Loucy (cell line): ENCODE measurements around the gene RPS16.

ENCODE experiments used
- H2AFZ ChIP-seq: fragments of 200-600 bp; sonication (generic); 2 replicates; pipeline ENCODE4 v1.6.0; 2016; ENCODE audit warnings: antibody characterized with exemption, mild to moderate bottlenecking, low read length, moderate library complexity
- H3F3A ChIP-seq: fragments of 200-600 bp; 2 replicates; pipeline ENCODE4 v1.6.0; 2016; ENCODE audit warnings: antibody characterized with exemption, low read depth, mild to moderate bottlenecking
- H3K27me3 ChIP-seq: fragments of 200-600 bp; sonication (generic); 2 replicates; pipeline ENCODE4 v1.6.1; 2014; ENCODE audit warnings: low read length, mild to moderate bottlenecking; ENCODE audit not compliant: insufficient read depth, poor library complexity, severe bottlenecking
- H3K36me3 ChIP-seq: fragments of 200-600 bp; sonication (generic); 2 replicates; pipeline ENCODE4 v1.6.1; 2016; ENCODE audit warnings: low read length; ENCODE audit not compliant: insufficient read depth
- H3K4me1 ChIP-seq: fragments of 200-600 bp; sonication (generic); 2 replicates; pipeline ENCODE4 v1.5.1; 2014; ENCODE audit warnings: low read length, mild to moderate bottlenecking; ENCODE audit not compliant: insufficient read depth, poor library complexity, severe bottlenecking
- H3K4me2 ChIP-seq: fragments of 200-600 bp; sonication (generic); 2 replicates; pipeline ENCODE4 v1.6.0; 2014; ENCODE audit warnings: antibody characterized with exemption, low read length, low read depth, mild to moderate bottlenecking; ENCODE audit not compliant: poor library complexity, severe bottlenecking
- H3K4me3 ChIP-seq: fragments of 200-600 bp; sonication (generic); 2 replicates; pipeline ENCODE4 v1.5.1; 2014; ENCODE audit warnings: low read length, mild to moderate bottlenecking, mixed read lengths; ENCODE audit not compliant: poor library complexity, severe bottlenecking
- H3K79me2 ChIP-seq: fragments of 200-600 bp; sonication (generic); 2 replicates; pipeline ENCODE4 v1.6.1; 2014; ENCODE audit warnings: low read length; ENCODE audit not compliant: insufficient read depth
- H3K9ac ChIP-seq: fragments of 200-600 bp; sonication (generic); 2 replicates; pipeline ENCODE4 v1.6.0; 2014; ENCODE audit warnings: mild to moderate bottlenecking, low read depth, low read length, moderate library complexity; ENCODE audit not compliant: poor library complexity, severe bottlenecking
- H3K9me2 ChIP-seq: fragments of 200-600 bp; sonication (generic); replicated peaks from 2 replicates; pipeline ENCODE4 v1.6.1; 2016; ENCODE audit warnings: low read depth, low read length, mixed read lengths
- H3K9me3 ChIP-seq: fragments of 200-600 bp; sonication (generic); 2 replicates; pipeline ENCODE4 v1.6.1; 2014; ENCODE audit warnings: mild to moderate bottlenecking, antibody characterized with exemption, low read length, low read depth; ENCODE audit not compliant: insufficient read depth
- H4K20me1 ChIP-seq: fragments of 200-600 bp; sonication (generic); 2 replicates; pipeline ENCODE4 v1.6.0; 2014; ENCODE audit warnings: antibody characterized with exemption, low read length, mild to moderate bottlenecking; ENCODE audit not compliant: insufficient read depth, poor library complexity, severe bottlenecking
- CTCF ChIP-seq: fragments of 200-600 bp; sonication (generic); conservative IDR thresholded peaks from 2 replicates; pipeline ENCODE4 v1.5.1; 2014; ENCODE audit warnings: mild to moderate bottlenecking, antibody characterized with exemption, low read length
- EZH2phosphoT487 ChIP-seq: fragments of 200-600 bp; IDR thresholded peaks from 2 replicates; pipeline ENCODE4 v1.6.1; 2018; ENCODE audit warnings: antibody characterized with exemption, mild to moderate bottlenecking, moderate library complexity, borderline replicate concordance

RPS16 gene

GRCh38 chr19:39424934-39425333, 10.8 kb downstream of the RPS16 start:
- Histone ChIP-seq H3K36me3 (peaks cover 10% of the 10 kb centered on the region; the same call in 1 of the 2 replicates), H3K9ac (no peak overlapping the region), H3K4me3 (no peak overlapping the region), H3K4me2 (no peak overlapping the region), H3K4me1 (no peaks in the 10 kb centered on the region), H3K9me3 (no peaks in the 10 kb centered on the region), H3K9me2 (no peaks in the 10 kb centered on the region), H4K20me1 (no peaks in the 10 kb centered on the region), H3K27me3 (no peaks in the 10 kb centered on the region), H3F3A (no peaks in the 10 kb centered on the region), H3K79me2 (no peaks in the 10 kb centered on the region), H2AFZ (no peak overlapping the region)
- TF ChIP-seq EZH2phosphoT487 (no peak), CTCF (no peak)

GRCh38 chr19:39423258-39424086, 12.3 kb downstream of the RPS16 start:
- no peak overlapping the region for H3K9ac ChIP-seq
- H3K9me2 ChIP-seq: no peaks in the 10 kb centered on the region
- no peaks in the 10 kb centered on the region for H3K27me3 ChIP-seq
- H3K36me3 ChIP-seq: peaks cover 18% of the 10 kb centered on the region; the same call in 1 of the 2 replicates
- no peak overlapping the region for H3K4me2 ChIP-seq
- no peaks in the 10 kb centered on the region for H3K79me2 ChIP-seq
- H3K9me3 ChIP-seq: no peaks in the 10 kb centered on the region
- H3K4me1 ChIP-seq: no peaks in the 10 kb centered on the region
- no peak overlapping the region for H2AFZ ChIP-seq
- H3F3A ChIP-seq: no peaks in the 10 kb centered on the region
- no peak for TF ChIP-seq CTCF
- no peak for TF ChIP-seq EZH2phosphoT487
- H3K4me3 ChIP-seq: no peak overlapping the region
- no peaks in the 10 kb centered on the region for H4K20me1 ChIP-seq

GRCh38 chr19:39422020-39422419, 13.7 kb downstream of the RPS16 start:
- no peaks in the 10 kb centered on the region for H3K9me2 ChIP-seq
- TF ChIP-seq EZH2phosphoT487: no peak
- peaks cover 19% of the 10 kb centered on the region; the same call in 1 of the 2 replicates for H3K36me3 ChIP-seq
- H3K27me3 ChIP-seq: no peaks in the 10 kb centered on the region
- peaks cover 1% of the 10 kb centered on the region for H4K20me1 ChIP-seq
- H3K4me1 ChIP-seq: no peaks in the 10 kb centered on the region
- H3F3A ChIP-seq: no peaks in the 10 kb centered on the region
- no peaks in the 10 kb centered on the region for H3K9me3 ChIP-seq
- no peak overlapping the region for H3K9ac ChIP-seq
- H2AFZ ChIP-seq: no peak overlapping the region
- no peak overlapping the region for H3K4me3 ChIP-seq
- H3K79me2 ChIP-seq: peaks cover 2% of the 10 kb centered on the region; the same call in 1 of the 2 replicates
- H3K4me2 ChIP-seq: no peak overlapping the region
